B cell (primary cell): Measurements from ENCODE around the gene ECE2.

ENCODE experiments used
- EZH2 ChIP-seq: IDR thresholded peaks from 2 replicates; pipeline ENCODE4 v1.6.1; 2012; ENCODE audit warnings: borderline replicate concordance, low read depth, mild to moderate bottlenecking, moderate library complexity, low read length; ENCODE audit not compliant: insufficient read depth, poor library complexity, severe bottlenecking
- TF ChIP-seq, protein P1 (sequence below): fragments of 200-600 bp; IDR thresholded peaks from one replicate; pipeline ENCODE4 v1.8.0; 2022; ENCODE audit warnings: antibody characterized with exemption, mild to moderate bottlenecking

DNA sequence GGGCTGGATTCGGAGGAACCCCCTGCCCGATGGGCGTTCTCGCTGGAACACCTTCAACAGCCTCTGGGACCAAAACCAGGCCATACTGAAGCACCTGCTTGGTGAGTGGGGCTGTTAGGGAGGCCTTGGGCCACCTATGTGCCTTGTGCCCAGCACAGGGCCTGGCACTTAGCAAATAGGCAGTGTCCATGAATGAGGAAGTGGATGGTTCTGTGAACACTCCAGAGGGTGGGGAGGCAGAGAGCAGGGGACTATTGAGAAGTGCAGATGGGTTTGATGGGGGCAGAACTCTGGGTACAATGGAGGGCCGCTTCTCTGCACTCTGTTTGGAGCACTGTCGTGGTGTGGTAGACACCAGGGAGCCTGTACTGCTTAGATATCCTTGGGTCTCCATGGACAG, 1.5 kb downstream of the ECE2 start:
- TF ChIP-seq, protein P1, sequence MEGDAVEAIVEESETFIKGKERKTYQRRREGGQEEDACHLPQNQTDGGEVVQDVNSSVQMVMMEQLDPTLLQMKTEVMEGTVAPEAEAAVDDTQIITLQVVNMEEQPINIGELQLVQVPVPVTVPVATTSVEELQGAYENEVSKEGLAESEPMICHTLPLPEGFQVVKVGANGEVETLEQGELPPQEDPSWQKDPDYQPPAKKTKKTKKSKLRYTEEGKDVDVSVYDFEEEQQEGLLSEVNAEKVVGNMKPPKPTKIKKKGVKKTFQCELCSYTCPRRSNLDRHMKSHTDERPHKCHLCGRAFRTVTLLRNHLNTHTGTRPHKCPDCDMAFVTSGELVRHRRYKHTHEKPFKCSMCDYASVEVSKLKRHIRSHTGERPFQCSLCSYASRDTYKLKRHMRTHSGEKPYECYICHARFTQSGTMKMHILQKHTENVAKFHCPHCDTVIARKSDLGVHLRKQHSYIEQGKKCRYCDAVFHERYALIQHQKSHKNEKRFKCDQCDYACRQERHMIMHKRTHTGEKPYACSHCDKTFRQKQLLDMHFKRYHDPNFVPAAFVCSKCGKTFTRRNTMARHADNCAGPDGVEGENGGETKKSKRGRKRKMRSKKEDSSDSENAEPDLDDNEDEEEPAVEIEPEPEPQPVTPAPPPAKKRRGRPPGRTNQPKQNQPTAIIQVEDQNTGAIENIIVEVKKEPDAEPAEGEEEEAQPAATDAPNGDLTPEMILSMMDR = no peak
- no peak for TF ChIP-seq EZH2
